ENCODE results near the gene ECSCR.

ECSCR gene

GRCh38 chr5:139461698-139462097 lies 845 bp downstream of the ECSCR start:
- Histone ChIP-seq H3K36me3 (no peaks in the 10 kb centered on the region), H3K9me3 (ENCODE audit: severe bottlenecking) (no peaks in the 10 kb centered on the region), H3K27me3 (ENCODE audit: insufficient read depth, low read depth, severe bottlenecking) (no peaks in the 10 kb centered on the region), H3K4me3 (ENCODE audit: low read depth, low read length) (no peak overlapping the region), H3K27ac (no peak overlapping the region)
- TF ChIP-seq, protein P1, sequence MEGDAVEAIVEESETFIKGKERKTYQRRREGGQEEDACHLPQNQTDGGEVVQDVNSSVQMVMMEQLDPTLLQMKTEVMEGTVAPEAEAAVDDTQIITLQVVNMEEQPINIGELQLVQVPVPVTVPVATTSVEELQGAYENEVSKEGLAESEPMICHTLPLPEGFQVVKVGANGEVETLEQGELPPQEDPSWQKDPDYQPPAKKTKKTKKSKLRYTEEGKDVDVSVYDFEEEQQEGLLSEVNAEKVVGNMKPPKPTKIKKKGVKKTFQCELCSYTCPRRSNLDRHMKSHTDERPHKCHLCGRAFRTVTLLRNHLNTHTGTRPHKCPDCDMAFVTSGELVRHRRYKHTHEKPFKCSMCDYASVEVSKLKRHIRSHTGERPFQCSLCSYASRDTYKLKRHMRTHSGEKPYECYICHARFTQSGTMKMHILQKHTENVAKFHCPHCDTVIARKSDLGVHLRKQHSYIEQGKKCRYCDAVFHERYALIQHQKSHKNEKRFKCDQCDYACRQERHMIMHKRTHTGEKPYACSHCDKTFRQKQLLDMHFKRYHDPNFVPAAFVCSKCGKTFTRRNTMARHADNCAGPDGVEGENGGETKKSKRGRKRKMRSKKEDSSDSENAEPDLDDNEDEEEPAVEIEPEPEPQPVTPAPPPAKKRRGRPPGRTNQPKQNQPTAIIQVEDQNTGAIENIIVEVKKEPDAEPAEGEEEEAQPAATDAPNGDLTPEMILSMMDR (IDR thresholded peaks at IDR 0.05; ENCODE audit: low read depth, low read length), result no peak
- no peak for DNase-seq

DNA sequence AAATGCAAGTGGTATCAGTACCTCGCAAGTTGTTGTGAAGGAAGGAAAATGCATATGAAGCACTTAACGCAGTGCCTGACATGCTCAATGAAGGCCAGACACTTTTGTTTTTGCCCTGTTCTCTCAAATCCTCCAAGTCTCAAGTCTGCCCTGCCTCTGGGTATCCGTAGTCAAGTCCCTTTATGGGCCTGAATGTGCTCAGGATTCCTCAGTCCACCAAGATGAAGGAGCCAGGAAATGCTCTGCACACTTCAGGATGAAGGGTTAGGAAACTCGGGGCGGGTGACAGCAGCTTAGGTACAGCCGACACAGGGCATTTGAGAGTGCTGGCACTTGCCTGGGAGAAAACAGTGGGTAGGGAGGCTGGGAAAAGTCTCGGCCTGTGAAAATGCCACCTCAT lies 1.4 kb downstream of the ECSCR start:
- TF ChIP-seq, protein P1 (IDR thresholded peaks at IDR 0.05; ENCODE audit: low read depth, low read length), result no peak
- Histone ChIP-seq H3K9me3 (ENCODE audit: severe bottlenecking) (no peaks in the 10 kb centered on the region), H3K27me3 (ENCODE audit: insufficient read depth, low read depth, severe bottlenecking) (no peaks in the 10 kb centered on the region), H3K27ac (no peak overlapping the region), H3K4me3 (ENCODE audit: low read depth, low read length) (no peak overlapping the region), H3K36me3 (no peaks in the 10 kb centered on the region)
- DNase-seq, result no peak

- no peak for DNase-seq
- Histone ChIP-seq H3K27me3 (ENCODE audit: insufficient read depth, low read depth, severe bottlenecking) (no peaks in the 10 kb centered on the region), H3K4me3 (ENCODE audit: low read depth, low read length) (no peak overlapping the region), H3K9me3 (ENCODE audit: severe bottlenecking) (no peaks in the 10 kb centered on the region), H3K36me3 (no peaks in the 10 kb centered on the region), H3K27ac (no peak overlapping the region)
- TF ChIP-seq, protein P1 (IDR thresholded peaks at IDR 0.05; ENCODE audit: low read depth, low read length), result no peak
These were observed 2.1 kb downstream of the ECSCR start for GRCh38 chr5:139460455-139460854.

- Histone ChIP-seq H3K27ac (no peak overlapping the region), H3K36me3 (no peaks in the 10 kb centered on the region), H3K4me3 (ENCODE audit: low read depth, low read length) (no peak overlapping the region), H3K27me3 (ENCODE audit: insufficient read depth, low read depth, severe bottlenecking) (no peaks in the 10 kb centered on the region), H3K9me3 (ENCODE audit: severe bottlenecking) (no peaks in the 10 kb centered on the region)
- no peak for DNase-seq
- TF ChIP-seq, protein P1 (IDR thresholded peaks at IDR 0.05; ENCODE audit: low read depth, low read length), result no peak
These were observed 3.0 kb downstream of the ECSCR start for GRCh38 chr5:139459451-139459934.

DNA sequence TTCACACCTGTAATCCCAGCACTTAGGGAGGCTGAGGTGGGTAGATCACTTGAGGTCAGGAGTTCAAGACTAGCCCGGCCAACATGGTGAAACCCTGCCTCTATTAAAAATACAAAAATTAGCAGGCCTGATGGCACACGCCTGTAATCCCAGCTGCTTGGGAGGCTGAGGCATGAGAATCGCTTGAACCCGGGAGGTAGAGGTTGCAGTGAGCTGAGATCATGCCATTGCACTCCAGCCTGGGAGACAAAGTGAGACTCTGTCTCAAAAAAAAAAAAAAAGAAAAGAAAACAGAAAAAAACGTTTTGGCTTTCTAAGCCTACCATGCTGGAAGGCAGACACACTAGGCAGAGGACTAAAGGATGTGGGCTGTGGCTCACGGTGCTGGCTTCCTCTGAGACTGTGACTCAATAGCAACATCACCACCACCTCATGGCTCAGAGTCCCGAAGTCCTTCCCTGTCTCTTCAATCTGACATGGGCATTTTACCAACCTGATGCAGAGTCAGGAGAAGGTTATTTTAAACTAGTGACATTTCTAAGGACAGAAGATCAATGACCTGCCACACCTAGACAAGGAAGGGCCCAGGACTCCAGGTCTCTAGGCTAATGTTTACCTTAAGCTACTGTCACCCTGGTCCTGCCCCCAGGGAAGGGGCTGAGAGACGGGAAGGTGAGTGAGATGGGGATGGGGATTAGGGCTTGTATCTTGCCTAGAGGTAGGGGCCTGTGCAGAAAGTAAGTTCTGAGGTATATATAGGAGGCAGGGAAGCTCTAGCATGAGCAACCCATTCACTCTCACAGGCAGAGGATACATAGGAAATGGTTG lies 3.7 kb downstream of the ECSCR start:
- H3K9me3 ChIP-seq (ENCODE audit: severe bottlenecking), result no peaks in the 10 kb centered on the region
- no peaks in the 10 kb centered on the region for H3K27me3 ChIP-seq (ENCODE audit: insufficient read depth, low read depth, severe bottlenecking)
- H3K27ac ChIP-seq, result no peak overlapping the region
- DNase-seq, result no peak
- H3K4me3 ChIP-seq (ENCODE audit: low read depth, low read length), result no peak overlapping the region
- TF ChIP-seq, protein P1 (IDR thresholded peaks at IDR 0.05; ENCODE audit: low read depth, low read length), result no peak
- H3K36me3 ChIP-seq, result no peaks in the 10 kb centered on the region

All from WERI-Rb-1 (cell line).